Suprapubic skin (tissue), 3 donors: ENCODE data around the gene LAMB4.

Experiments used
- CTCF ChIP-seq, 2 donors: fragments of 200-600 bp in 1 of 2; fragments of 450-650 bp in 1 of 2; sonication (generic) in 1 of 2; IDR thresholded peaks; one replicate each; pipeline ENCODE4 v1.5.1; 2016 to 2019; ENCODE audit warnings: antibody characterized with exemption in 2 of 2, mild to moderate bottlenecking in 1 of 2, moderate library complexity in 1 of 2
- EP300 ChIP-seq: sonication (generic); formaldehyde crosslinking; IDR thresholded peaks from one replicate; pipeline ENCODE4 v1.6.1; 2017; ENCODE audit warnings: antibody characterized with exemption

DNA sequence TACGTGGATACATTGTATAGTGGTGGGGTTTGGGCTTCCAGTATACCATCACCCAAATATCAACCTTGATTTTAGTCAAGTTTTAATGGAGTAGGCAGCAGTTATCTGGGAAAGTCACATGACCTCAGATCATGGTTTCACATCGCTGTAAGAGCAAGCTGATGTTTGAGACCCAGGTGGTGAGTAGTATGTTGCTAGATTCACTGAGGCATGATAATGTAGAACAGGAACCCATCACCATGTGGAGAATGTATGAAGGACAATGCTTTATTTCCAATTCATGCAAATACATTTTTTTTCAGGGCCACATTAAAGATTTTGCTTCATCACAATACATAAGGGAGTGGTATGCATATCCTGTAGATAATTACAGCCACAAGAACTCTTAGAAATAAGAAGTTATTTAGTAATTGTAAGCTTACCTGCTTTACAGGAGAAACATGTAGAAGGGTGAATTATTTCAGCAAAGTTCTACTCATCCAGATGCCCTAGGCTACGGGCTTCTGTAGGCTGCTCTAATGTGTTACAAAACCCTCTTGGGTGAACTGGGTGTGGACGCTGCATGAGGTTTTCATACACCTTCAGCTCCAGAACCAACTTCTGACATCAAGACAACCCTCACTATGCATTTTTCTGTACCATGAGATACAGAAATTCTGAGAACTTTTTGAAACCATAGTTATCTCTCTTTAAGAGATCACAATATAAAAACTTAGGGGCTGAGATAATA, 27.6 kb upstream of the LAMB4 start:
- TF ChIP-seq CTCF (IDR thresholded peaks at IDR 0.05) (no peak), EP300 (no peak)
